IPS-20b (cell line): ENCODE results near the gene MPIG6B.
A peak's percentile ranks its signal among the peaks of the same experiment; 100 is the strongest.

Experiments
- H3K27ac ChIP-seq: one replicate; pipeline ENCODE4 v1.5.1; 2013; ENCODE audit warnings: low read length
- H3K27me3 ChIP-seq: 2 replicates; pipeline ENCODE4 v1.6.1; 2013; ENCODE audit warnings: mild to moderate bottlenecking, low read length, inconsistent platforms; ENCODE audit not compliant: insufficient read depth
- H3K36me3 ChIP-seq: 2 replicates; pipeline ENCODE4 v1.6.1; 2013; ENCODE audit warnings: low read depth, mild to moderate bottlenecking, inconsistent platforms, low read length, moderate library complexity; ENCODE audit not compliant: insufficient read depth
- H3K4me1 ChIP-seq: 2 replicates; pipeline ENCODE4 v1.6.1; 2013; ENCODE audit warnings: mild to moderate bottlenecking, control low read depth, inconsistent platforms, low read length, moderate library complexity; ENCODE audit not compliant: insufficient read depth
- H3K4me3 ChIP-seq: 2 replicates; pipeline ENCODE4 v1.5.1; 2013; ENCODE audit warnings: mild to moderate bottlenecking, low read length, inconsistent platforms
- H3K9ac ChIP-seq: 2 replicates; pipeline ENCODE4 v1.6.1; 2013; ENCODE audit warnings: low read depth, mild to moderate bottlenecking, inconsistent platforms, low read length, moderate library complexity
- H3K9me3 ChIP-seq: 2 replicates; pipeline ENCODE4 v1.6.1; 2013; ENCODE audit warnings: mild to moderate bottlenecking, low read depth, low read length, inconsistent platforms; ENCODE audit not compliant: insufficient read depth

The MPIG6B gene

GRCh38 chr6:31715022-31715958, 7.9 kb upstream of the MPIG6B start, which contains the start of gene LY6G6D:
Gene LY6G6D (plus strand): TSS chr6:31715348. CDS start chr6:31715356, 8 bp downstream.
- peak within 1 kb of the TSS; percentile 23; the same call in 1 of the 2 replicates for H3K4me3 ChIP-seq
- no peak within 1 kb of the TSS for H3K27ac ChIP-seq
- H3K27me3 ChIP-seq: no peaks in the 10 kb centered on the region
- H3K4me1 ChIP-seq: peaks cover 30% of the 10 kb centered on the region; the same call in 1 of the 2 replicates
- no peaks in the 10 kb centered on the region for H3K9me3 ChIP-seq
- peak within 1 kb of the TSS; percentile 66; the same call in 1 of the 2 replicates for H3K9ac ChIP-seq
- H3K36me3 ChIP-seq: no peaks in the 10 kb centered on the region

DNA sequence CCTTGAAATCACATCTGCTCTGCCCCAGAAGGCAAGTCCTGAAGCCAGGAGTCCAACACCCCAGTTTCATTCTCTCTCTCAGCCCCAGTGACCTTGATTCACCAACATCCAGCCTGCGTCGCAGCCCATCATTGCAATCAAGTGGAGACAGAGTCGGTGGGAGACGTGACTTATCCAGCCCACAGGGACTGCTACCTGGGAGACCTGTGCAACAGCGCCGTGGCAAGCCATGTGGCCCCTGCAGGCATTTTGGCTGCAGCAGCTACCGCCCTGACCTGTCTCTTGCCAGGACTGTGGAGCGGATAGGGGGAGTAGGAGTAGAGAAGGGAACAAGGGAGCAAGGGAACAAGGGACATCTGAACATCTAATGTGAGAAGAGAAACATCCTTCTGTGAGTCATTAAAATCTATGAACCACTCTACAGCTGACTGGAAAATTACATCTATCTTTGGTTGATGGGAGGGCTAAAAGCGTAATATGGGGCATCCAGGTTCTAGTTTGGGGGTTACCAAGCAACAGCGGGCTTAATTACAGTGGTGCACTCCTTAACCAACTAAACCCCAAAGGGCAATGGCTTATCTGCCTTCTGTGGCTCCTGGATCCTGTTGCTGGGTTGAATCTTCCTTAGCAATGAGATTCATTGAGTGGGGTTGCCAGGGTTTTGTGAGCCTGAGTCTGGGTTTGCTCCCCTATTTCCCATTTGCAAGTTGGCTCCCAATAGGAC, 5.5 kb upstream of the MPIG6B start:
- Histone ChIP-seq H3K9ac (peak overlapping the region; percentile 3; the same call in 1 of the 2 replicates), H3K4me3 (no peak overlapping the region), H3K27ac (no peak overlapping the region), H3K27me3 (no peaks in the 10 kb centered on the region), H3K4me1 (peaks cover 30% of the 10 kb centered on the region; the same call in 1 of the 2 replicates), H3K9me3 (no peaks in the 10 kb centered on the region), H3K36me3 (no peaks in the 10 kb centered on the region)

- no peaks in the 10 kb centered on the region for H3K36me3 ChIP-seq
- H3K9me3 ChIP-seq: no peaks in the 10 kb centered on the region
- peaks cover 28% of the 10 kb centered on the region; the same call in 1 of the 2 replicates for H3K4me1 ChIP-seq
- H3K27me3 ChIP-seq: no peaks in the 10 kb centered on the region
- H3K9ac ChIP-seq: no peak overlapping the region
- H3K27ac ChIP-seq: no peak overlapping the region
- no peak overlapping the region for H3K4me3 ChIP-seq
These were observed 4.9 kb upstream of the MPIG6B start for GRCh38 chr6:31718265-31718664.

- Histone ChIP-seq H3K4me3 (no peak overlapping the region), H3K27ac (no peak overlapping the region), H3K9ac (no peak overlapping the region)
These were observed 4.2 kb upstream of the MPIG6B start for GRCh38 chr6:31719001-31719400.

GRCh38 chr6:31720196-31720770, 2.9 kb upstream of the MPIG6B start:
- H3K27ac ChIP-seq: no peak overlapping the region
- H3K27me3 ChIP-seq: no peaks in the 10 kb centered on the region
- H3K9me3 ChIP-seq: no peaks in the 10 kb centered on the region
- H3K4me3 ChIP-seq: no peak overlapping the region
- H3K36me3 ChIP-seq: no peaks in the 10 kb centered on the region
- H3K9ac ChIP-seq: no peak overlapping the region
- H3K4me1 ChIP-seq: peaks cover 10% of the 10 kb centered on the region; the same call in 1 of the 2 replicates

More at GRCh38 chr6:31719001-31719400, 4.2 kb upstream of the MPIG6B start:
- no peaks in the 10 kb centered on the region for H3K27me3 ChIP-seq
- peaks cover 21% of the 10 kb centered on the region; the same call in 1 of the 2 replicates for H3K4me1 ChIP-seq
- H3K36me3 ChIP-seq: no peaks in the 10 kb centered on the region
- no peaks in the 10 kb centered on the region for H3K9me3 ChIP-seq

DNA sequence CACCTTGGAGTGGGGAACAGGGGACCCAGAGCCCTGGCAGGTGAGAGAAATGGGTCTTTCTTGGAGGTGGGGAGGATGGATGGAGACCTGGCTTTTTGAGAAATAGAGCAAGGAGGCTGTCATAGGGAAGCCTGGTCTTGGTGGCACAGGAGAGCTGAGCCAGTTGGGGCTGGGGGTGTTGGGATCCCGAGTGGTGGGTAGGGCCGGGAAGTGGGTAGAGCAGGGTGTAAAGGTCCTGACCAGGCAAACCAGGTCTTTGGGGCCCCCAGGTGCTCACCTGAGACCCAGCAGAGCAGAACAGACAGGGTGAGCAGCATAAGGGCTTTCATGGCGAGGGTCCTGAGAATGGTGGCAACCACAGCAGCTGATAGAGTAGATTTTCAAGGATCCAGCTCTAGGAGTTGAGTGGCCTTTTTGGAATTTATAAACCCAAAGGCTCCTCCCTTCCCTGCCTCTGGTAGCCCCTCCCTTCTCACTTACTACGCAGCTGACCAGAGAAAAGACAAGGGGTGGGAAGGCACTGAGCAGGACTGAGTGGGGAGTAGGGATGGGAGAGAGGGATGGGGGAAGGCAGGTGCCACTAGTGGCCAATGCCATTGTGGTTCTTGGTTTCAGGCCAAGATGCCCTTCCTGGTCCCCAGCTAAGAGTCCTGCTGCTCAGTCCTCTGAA, 1.7 kb upstream of the MPIG6B start, which contains the start of gene LY6G6C:
TSS of gene LY6G6C (minus strand) at position 396 of the 670 bp plus-strand sequence. CDS start at position 329, 67 bp downstream.
- Histone ChIP-seq H3K4me1 (peaks cover 10% of the 10 kb centered on the region; the same call in 1 of the 2 replicates), H3K4me3 (no peak within 1 kb of the TSS)

GRCh38 chr6:31722173-31722572, 1.0 kb upstream of the MPIG6B start:
- peaks cover 10% of the 10 kb centered on the region; the same call in 1 of the 2 replicates for H3K4me1 ChIP-seq
- peaks cover 16% of the 10 kb centered on the region for H3K36me3 ChIP-seq
- H3K27me3 ChIP-seq: no peaks in the 10 kb centered on the region
- no peak overlapping the region for H3K27ac ChIP-seq
- no peak overlapping the region for H3K9ac ChIP-seq
- H3K9me3 ChIP-seq: no peaks in the 10 kb centered on the region
- no peak overlapping the region for H3K4me3 ChIP-seq

More for the DNA sequence above, 1.7 kb upstream of the MPIG6B start, which contains the start of gene LY6G6C:
- H3K27ac ChIP-seq: no peak within 1 kb of the TSS
- H3K9ac ChIP-seq: no peak within 1 kb of the TSS
- H3K36me3 ChIP-seq: peaks cover 9% of the 10 kb centered on the region
- no peaks in the 10 kb centered on the region for H3K27me3 ChIP-seq
- H3K9me3 ChIP-seq: no peaks in the 10 kb centered on the region

- H3K9ac ChIP-seq: no peak overlapping the region
- H3K36me3 ChIP-seq: peaks cover 25% of the 10 kb centered on the region
- H3K27me3 ChIP-seq: no peaks in the 10 kb centered on the region
- H3K4me3 ChIP-seq: no peak overlapping the region
- H3K27ac ChIP-seq: no peak overlapping the region
- H3K4me1 ChIP-seq: peaks cover 3% of the 10 kb centered on the region; the same call in 1 of the 2 replicates
- H3K9me3 ChIP-seq: no peaks in the 10 kb centered on the region
These were observed 963 bp downstream of the MPIG6B start for GRCh38 chr6:31723980-31724691.

GRCh38 chr6:31725502-31726350, 2.6 kb downstream of the MPIG6B start:
- Histone ChIP-seq H3K27ac (no peak overlapping the region), H3K4me3 (no peak overlapping the region), H3K4me1 (peaks cover 3% of the 10 kb centered on the region; the same call in 1 of the 2 replicates)

More at GRCh38 chr6:31725502-31726350, 2.6 kb downstream of the MPIG6B start:
- no peaks in the 10 kb centered on the region for H3K9me3 ChIP-seq
- H3K9ac ChIP-seq: no peak overlapping the region
- H3K27me3 ChIP-seq: no peaks in the 10 kb centered on the region
- H3K36me3 ChIP-seq: peaks cover 29% of the 10 kb centered on the region
